PC-3 (cell line): ENCODE measurements around the gene ACAD11. TPM values are rescaled to one million over a fixed set of nuclear protein-coding genes. Genes with fewer than 3 reads are reported as not detected.

ENCODE experiments used
- ATAC-seq: fragments of 200-7000 bp; cut with Tn5 transposase; 2 replicates; pipeline ENCODE4 v1.9.1; 2020; ENCODE audit warnings: mild to moderate bottlenecking, moderate library complexity
- BruUV-seq: library from RNA; stranded (reverse); fragments of 400-500 nt; replicated peaks from 2 replicates; lab custom pipeline; 2021; lab: Mats Ljungman, UMichigan
- CTCF ChIA-PET: fragments of 300-600 bp; sonication (Branson Sonifier 250); formaldehyde crosslinking; loops from one replicate; lab custom pipeline; 2022; ENCODE audit warnings: antibody characterized with exemption; lab: Charles Lee
- POLR2A ChIA-PET: fragments of 300-600 bp; sonication (Branson Sonifier 250); formaldehyde crosslinking; loops from one replicate; lab custom pipeline; 2022; ENCODE audit warnings: antibody characterized with exemption; ENCODE audit not compliant: unreplicated experiment; lab: Charles Lee
- DNase-seq: peaks from one replicate; pipeline ENCODE4 v3.0.0-alpha.2; 2015
- H2AFZ ChIP-seq: fragments of 300-600 bp; sonication (generic); 2 replicates; pipeline ENCODE4 v1.6.0; 2016; ENCODE audit warnings: antibody characterized with exemption, low read length
- H3F3A ChIP-seq: fragments of 300-600 bp; sonication (generic); one replicate; pipeline ENCODE4 v1.6.0; 2017; ENCODE audit warnings: antibody characterized with exemption, low read length, control low read depth, mild to moderate bottlenecking; ENCODE audit not compliant: unreplicated experiment
- H3K27ac ChIP-seq: fragments of 300-600 bp; sonication (generic); 2 replicates; pipeline ENCODE4 v1.5.1; 2016; ENCODE audit warnings: mild to moderate bottlenecking, low read length
- H3K27me3 ChIP-seq: fragments of 300-600 bp; sonication (generic); 2 replicates; pipeline ENCODE4 v1.6.1; 2016; ENCODE audit warnings: low read length, mixed read lengths
- H3K36me3 ChIP-seq: fragments of 300-600 bp; sonication (generic); 2 replicates; pipeline ENCODE4 v1.6.1; 2016; ENCODE audit warnings: low read depth, mixed run types, low read length, mixed read lengths
- H3K4me1 ChIP-seq: fragments of 300-600 bp; sonication (generic); 2 replicates; pipeline ENCODE4 v1.5.1; 2016; ENCODE audit warnings: low read length; ENCODE audit not compliant: insufficient read depth
- H3K4me2 ChIP-seq: fragments of 300-600 bp; sonication (generic); 2 replicates; pipeline ENCODE4 v1.6.0; 2016; ENCODE audit warnings: low read length
- H3K4me3 ChIP-seq: fragments of 300-600 bp; sonication (generic); 2 replicates; pipeline ENCODE4 v1.5.1; 2016; ENCODE audit warnings: mild to moderate bottlenecking, low read length, mixed read lengths
- H3K79me2 ChIP-seq: fragments of 300-600 bp; sonication (generic); 2 replicates; pipeline ENCODE4 v1.6.1; 2017; ENCODE audit warnings: low read length, mixed read lengths
- H3K9ac ChIP-seq: fragments of 300-600 bp; sonication (generic); 2 replicates; pipeline ENCODE4 v1.6.0; 2016; ENCODE audit warnings: mild to moderate bottlenecking, low read length
- H3K9me2 ChIP-seq: fragments of 300-600 bp; sonication (generic); replicated peaks from 2 replicates; pipeline ENCODE4 v1.6.1; 2016; ENCODE audit warnings: mixed run types, low read length, mixed read lengths
- H3K9me3 ChIP-seq: fragments of 300-600 bp; sonication (generic); 2 replicates; pipeline ENCODE4 v1.6.1; 2016; ENCODE audit warnings: low read length, mixed read lengths
- H4K20me1 ChIP-seq: fragments of 300-600 bp; sonication (generic); 2 replicates; pipeline ENCODE4 v1.6.1; 2016; ENCODE audit warnings: low read length, mixed read lengths
- CTCF ChIP-seq: fragments of 300-600 bp; sonication (generic); conservative IDR thresholded peaks from 2 replicates; pipeline ENCODE4 v1.5.1; 2017; ENCODE audit warnings: antibody characterized with exemption, low read depth, mild to moderate bottlenecking, low read length
- EZH2 ChIP-seq: fragments of 300-600 bp; sonication (generic); IDR thresholded peaks from one replicate; pipeline ENCODE4 v1.6.1; 2017; ENCODE audit warnings: antibody characterized with exemption, mild to moderate bottlenecking, low read length; ENCODE audit not compliant: unreplicated experiment
- EZH2phosphoT487 ChIP-seq: fragments of 300-600 bp; sonication (generic); IDR thresholded peaks from 2 replicates; pipeline ENCODE4 v1.6.1; 2018; ENCODE audit warnings: mild to moderate bottlenecking, antibody characterized with exemption, low read length, borderline replicate concordance
- intact Hi-C: fragments of 100-400 bp; cut with micrococcal nuclease; formaldehyde crosslinking; loops from 2 replicates; pipeline ENCODE4 v1.9.0; 2023
- total RNA-seq: library from RNA; depleted of rRNA; stranded (reverse); fragments of >200 nt; gene quantifications from 2 replicates; pipeline ENCODE4 v1.2.3, GENCODE V29; 2014

The ACAD11 gene
- total RNA-seq, 1 experiment from 2014 or later = 4.7 TPM

- Histone ChIP-seq H3F3A (peaks cover 3% of the 10 kb centered on the region), H3K4me3 (peak overlapping the region; percentile 93), H3K9me3 (no peaks in the 10 kb centered on the region), H3K27ac (no peak overlapping the region), H4K20me1 (peaks cover 6% of the 10 kb centered on the region; the same call in 1 of the 2 replicates), H3K4me2 (peak overlapping the region; percentile 93), H3K4me1 (peaks cover 32% of the 10 kb centered on the region), H3K9ac (peak overlapping the region; percentile 90), H2AFZ (peak overlapping the region; percentile 96), H3K9me2 (no peaks in the 10 kb centered on the region), H3K27me3 (no peaks in the 10 kb centered on the region), H3K79me2 (peaks cover 49% of the 10 kb centered on the region), H3K36me3 (no peaks in the 10 kb centered on the region)
- ATAC-seq = peak; percentile 1
- BruUV-seq = no TSS peak
- TF ChIP-seq EZH2phosphoT487 = no peak
- no peak for TF ChIP-seq EZH2
- no peak for TF ChIP-seq CTCF
- CTCF ChIA-PET = no interaction called here
- intact Hi-C loops = loop anchor here (1.0 kb wide), 1 partner anchor 62 kb away; no protein-coding TSS in a partner anchor
- DNase-seq = no peak
- POLR2A ChIA-PET = no interaction called here
These were observed 627 bp downstream of the ACAD11 start for GRCh38 chr3:132659000-132659364.

- Histone ChIP-seq H3K36me3 (no peaks in the 10 kb centered on the region), H2AFZ (no peak overlapping the region), H3K27me3 (no peaks in the 10 kb centered on the region), H3K9me3 (no peaks in the 10 kb centered on the region), H4K20me1 (peaks cover 6% of the 10 kb centered on the region; the same call in 1 of the 2 replicates), H3F3A (peaks cover 3% of the 10 kb centered on the region), H3K27ac (no peak overlapping the region), H3K9me2 (no peaks in the 10 kb centered on the region), H3K4me2 (peak overlapping the region; percentile 93), H3K4me3 (peak overlapping the region; percentile 93), H3K9ac (no peak overlapping the region), H3K4me1 (peaks cover 41% of the 10 kb centered on the region), H3K79me2 (peaks cover 40% of the 10 kb centered on the region)
- DNase-seq (no peak), ATAC-seq (no peak)
- TF ChIP-seq EZH2phosphoT487 = no peak
- no peak for TF ChIP-seq CTCF
- TF ChIP-seq EZH2 = no peak
- BruUV-seq = no TSS peak
- ChIA-PET POLR2A (no interaction called here), CTCF (no interaction called here)
- intact Hi-C loops = no loop called here
These were observed 1.5 kb downstream of the ACAD11 start for GRCh38 chr3:132657869-132658747.

GRCh38 chr3:132655471-132655870 lies 4.1 kb downstream of the ACAD11 start:
- Histone ChIP-seq H3K9me2 (no peaks in the 10 kb centered on the region), H3K27me3 (no peaks in the 10 kb centered on the region), H3K9ac (no peak overlapping the region), H3K4me3 (no peak overlapping the region), H3K36me3 (no peaks in the 10 kb centered on the region), H3K4me1 (peaks cover 39% of the 10 kb centered on the region), H2AFZ (no peak overlapping the region), H4K20me1 (no peaks in the 10 kb centered on the region), H3K27ac (no peak overlapping the region), H3K9me3 (no peaks in the 10 kb centered on the region), H3F3A (peaks cover 3% of the 10 kb centered on the region), H3K79me2 (peaks cover 14% of the 10 kb centered on the region), H3K4me2 (no peak overlapping the region)
- intact Hi-C loops = no loop called here
- no TSS peak for BruUV-seq
- CTCF ChIA-PET = no interaction called here
- DNase-seq (no peak), ATAC-seq (no peak)
- TF ChIP-seq EZH2phosphoT487 (no peak), EZH2 (no peak), CTCF (no peak)
- POLR2A ChIA-PET = no interaction called here
